HEK293 (cell line): ENCODE measurements around the gene RNU1-2.

ENCODE experiments used
- OSR2 ChIP-seq: fragments of 450-650 bp; formaldehyde crosslinking; IDR thresholded peaks from 2 replicates; pipeline ENCODE4 v1.5.1; 2016; ENCODE audit warnings: missing biosample characterization, missing genetic modification characterization
- ZBTB8A ChIP-seq: fragments of 450-650 bp; formaldehyde crosslinking; IDR thresholded peaks from 2 replicates; pipeline ENCODE4 v1.5.1; 2016; ENCODE audit warnings: missing biosample characterization, missing genetic modification characterization
- TF ChIP-seq, protein P1 (sequence below): fragments of 450-650 bp; formaldehyde crosslinking; IDR thresholded peaks from 2 replicates; pipeline ENCODE4 v1.5.1; 2016; ENCODE audit warnings: missing biosample characterization, missing genetic modification characterization, borderline replicate concordance
- TF ChIP-seq, protein P2 (sequence below): fragments of 450-650 bp; formaldehyde crosslinking; IDR thresholded peaks from 2 replicates; pipeline ENCODE4 v1.5.1; 2016; ENCODE audit warnings: missing biosample characterization, missing genetic modification characterization

DNA sequence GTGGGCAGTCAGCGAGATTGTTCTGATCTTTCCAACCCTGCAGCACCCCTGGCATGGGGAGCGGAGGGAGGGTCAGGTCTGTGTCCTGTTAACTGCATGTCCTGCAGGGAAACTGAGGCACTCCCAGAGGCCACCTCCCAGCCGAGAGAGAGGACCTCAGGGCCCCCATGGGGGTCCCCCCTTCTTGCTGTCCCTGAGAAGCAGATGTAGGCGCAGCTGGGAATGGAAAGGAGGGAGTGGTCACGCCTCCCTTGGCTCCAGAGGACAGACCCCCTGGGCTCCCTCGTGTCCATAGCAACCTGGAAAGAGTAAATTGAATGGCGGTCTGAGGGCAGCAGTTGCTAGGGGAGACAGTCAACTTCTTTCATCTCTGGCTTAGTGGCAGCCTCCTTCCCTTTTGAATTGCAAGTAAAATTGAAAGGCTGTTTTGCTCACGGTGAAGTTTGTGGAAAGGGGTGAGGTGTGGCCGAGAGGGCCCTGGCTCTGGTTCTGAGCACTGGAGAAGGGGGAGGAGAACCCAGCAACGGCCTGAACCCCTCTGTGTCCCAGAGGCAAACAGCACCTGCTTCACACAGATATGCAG, 30.8 kb downstream of the RNU1-2 start:
- TF ChIP-seq, protein P1, sequence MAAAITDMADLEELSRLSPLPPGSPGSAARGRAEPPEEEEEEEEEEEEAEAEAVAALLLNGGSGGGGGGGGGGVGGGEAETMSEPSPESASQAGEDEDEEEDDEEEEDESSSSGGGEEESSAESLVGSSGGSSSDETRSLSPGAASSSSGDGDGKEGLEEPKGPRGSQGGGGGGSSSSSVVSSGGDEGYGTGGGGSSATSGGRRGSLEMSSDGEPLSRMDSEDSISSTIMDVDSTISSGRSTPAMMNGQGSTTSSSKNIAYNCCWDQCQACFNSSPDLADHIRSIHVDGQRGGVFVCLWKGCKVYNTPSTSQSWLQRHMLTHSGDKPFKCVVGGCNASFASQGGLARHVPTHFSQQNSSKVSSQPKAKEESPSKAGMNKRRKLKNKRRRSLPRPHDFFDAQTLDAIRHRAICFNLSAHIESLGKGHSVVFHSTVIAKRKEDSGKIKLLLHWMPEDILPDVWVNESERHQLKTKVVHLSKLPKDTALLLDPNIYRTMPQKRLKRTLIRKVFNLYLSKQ (tag by site-specific recombination): no peak
- no peak for TF ChIP-seq ZBTB8A (tag by site-specific recombination)
- no peak for TF ChIP-seq OSR2 (tag by site-specific recombination)
- TF ChIP-seq, protein P2, sequence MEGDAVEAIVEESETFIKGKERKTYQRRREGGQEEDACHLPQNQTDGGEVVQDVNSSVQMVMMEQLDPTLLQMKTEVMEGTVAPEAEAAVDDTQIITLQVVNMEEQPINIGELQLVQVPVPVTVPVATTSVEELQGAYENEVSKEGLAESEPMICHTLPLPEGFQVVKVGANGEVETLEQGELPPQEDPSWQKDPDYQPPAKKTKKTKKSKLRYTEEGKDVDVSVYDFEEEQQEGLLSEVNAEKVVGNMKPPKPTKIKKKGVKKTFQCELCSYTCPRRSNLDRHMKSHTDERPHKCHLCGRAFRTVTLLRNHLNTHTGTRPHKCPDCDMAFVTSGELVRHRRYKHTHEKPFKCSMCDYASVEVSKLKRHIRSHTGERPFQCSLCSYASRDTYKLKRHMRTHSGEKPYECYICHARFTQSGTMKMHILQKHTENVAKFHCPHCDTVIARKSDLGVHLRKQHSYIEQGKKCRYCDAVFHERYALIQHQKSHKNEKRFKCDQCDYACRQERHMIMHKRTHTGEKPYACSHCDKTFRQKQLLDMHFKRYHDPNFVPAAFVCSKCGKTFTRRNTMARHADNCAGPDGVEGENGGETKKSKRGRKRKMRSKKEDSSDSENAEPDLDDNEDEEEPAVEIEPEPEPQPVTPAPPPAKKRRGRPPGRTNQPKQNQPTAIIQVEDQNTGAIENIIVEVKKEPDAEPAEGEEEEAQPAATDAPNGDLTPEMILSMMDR (tag by site-specific recombination): no peak
